ENCODE data around the gene CDX4. TPM values are rescaled to one million over a fixed set of nuclear protein-coding genes. Genes with fewer than 3 reads are reported as not detected.

The CDX4 gene
- total and polyA plus RNA-seq, 9 of the 15 experiments (the other 6 are each of a cell fraction or from before 2014, with no cell fraction given): not detected

GRCh38 chrX:73457306-73457705 lies 10.5 kb downstream of the CDX4 start:
- Histone ChIP-seq H3K9me1 (ENCODE audit: control insufficient read depth, insufficient read depth, low read length) (no peaks in the 10 kb centered on the region), H3K79me2 (ENCODE audit: control insufficient read depth, insufficient read depth, low read length) (no peaks in the 10 kb centered on the region), H3K9ac (ENCODE audit: insufficient read depth in 1 of 2, low read depth in 2 of 2, low read length in 2 of 2) (no peak overlapping the region), H3K27me3 (ENCODE audit: control insufficient read depth in 2 of 2, insufficient read depth in 2 of 2, low read length in 2 of 2) (no peaks in the 10 kb centered on the region), H3K36me3 (ENCODE audit: control insufficient read depth, insufficient read depth, low read length) (no peaks in the 10 kb centered on the region), H4K20me1 (replicated peaks; ENCODE audit: control insufficient read depth, insufficient read depth, low read length) (no peaks in the 10 kb centered on the region), H3K4me3 (no peak overlapping the region), H3K27ac (ENCODE audit: extremely low read depth, low read depth, low read length) (no peak overlapping the region), H3K4me2 (ENCODE audit: insufficient read depth, low read length) (no peak overlapping the region), H3K4me1 (replicated peaks in 1 of 2; ENCODE audit: control insufficient read depth in 2 of 2, insufficient read depth in 2 of 2, low read length in 2 of 2) (no peaks in the 10 kb centered on the region), H3K9me3 (replicated peaks; ENCODE audit: control insufficient read depth, insufficient read depth, low read depth, low read length) (no peaks in the 10 kb centered on the region), H2AFZ (ENCODE audit: low read depth, low read length) (no peak overlapping the region)
- ChIA-PET CTCF (ENCODE audit: low intra/inter-chr PET ratio) (no interaction called here), POLR2A (no interaction called here)
- ATAC-seq (no peak), DNase-seq (ENCODE audit: extremely low read depth in 1 of 4, low spot score in 3 of 4) (no peak), FAIRE-seq (no peak)
- BruUV-seq (replicated peaks): no TSS peak
- in situ Hi-C loops (cut with MboI) (no loop called here), intact Hi-C loops (cut with micrococcal nuclease) (no loop called here)
- no peak for TF ChIP-seq ZBED1 (IDR thresholded peaks at IDR 0.05)
- TF ChIP-seq HMG20A (CRISPR knock-in tag; conservative IDR thresholded peaks at IDR 0.05): no peak
- no peak for TF ChIP-seq ETV6 (IDR thresholded peaks at IDR 0.05; ENCODE audit: borderline replicate concordance in 1 of 2, low read depth in 2 of 2, low read length in 1 of 2)
- no peak for TF ChIP-seq ETV6 (CRISPR knock-in tag; IDR thresholded peaks at IDR 0.05; ENCODE audit: borderline replicate concordance)
- no peak for TF ChIP-seq ZBTB34 (CRISPR knock-in tag; IDR thresholded peaks at IDR 0.05)
- no peak for TF ChIP-seq ZNF408 (CRISPR knock-in tag; IDR thresholded peaks at IDR 0.05; ENCODE audit: low read depth)
- TF ChIP-seq CC2D1A (IDR thresholded peaks at IDR 0.05): no peak
- no peak for TF ChIP-seq ZMIZ1 (IDR thresholded peaks at IDR 0.05; ENCODE audit: low read depth in 2 of 2, low read length in 2 of 2)
- TF ChIP-seq PHB (CRISPR knock-in tag; IDR thresholded peaks at IDR 0.05): no peak
- no peak for TF ChIP-seq ZNF311 (CRISPR knock-in tag; IDR thresholded peaks at IDR 0.05)

All from K562 (cell line).